Measurements from ENCODE around the gene BDP1. TPM values are rescaled to one million over a fixed set of nuclear protein-coding genes. Genes with fewer than 3 reads are reported as not detected.
"Not testable (repeated sequence)": the region's sequence is repeated elsewhere in the genome, so short reads cannot be mapped to it uniquely, and the experiment has no call there.

Gene BDP1
- total RNA-seq, 1 donor: 20.3 TPM

DNA sequence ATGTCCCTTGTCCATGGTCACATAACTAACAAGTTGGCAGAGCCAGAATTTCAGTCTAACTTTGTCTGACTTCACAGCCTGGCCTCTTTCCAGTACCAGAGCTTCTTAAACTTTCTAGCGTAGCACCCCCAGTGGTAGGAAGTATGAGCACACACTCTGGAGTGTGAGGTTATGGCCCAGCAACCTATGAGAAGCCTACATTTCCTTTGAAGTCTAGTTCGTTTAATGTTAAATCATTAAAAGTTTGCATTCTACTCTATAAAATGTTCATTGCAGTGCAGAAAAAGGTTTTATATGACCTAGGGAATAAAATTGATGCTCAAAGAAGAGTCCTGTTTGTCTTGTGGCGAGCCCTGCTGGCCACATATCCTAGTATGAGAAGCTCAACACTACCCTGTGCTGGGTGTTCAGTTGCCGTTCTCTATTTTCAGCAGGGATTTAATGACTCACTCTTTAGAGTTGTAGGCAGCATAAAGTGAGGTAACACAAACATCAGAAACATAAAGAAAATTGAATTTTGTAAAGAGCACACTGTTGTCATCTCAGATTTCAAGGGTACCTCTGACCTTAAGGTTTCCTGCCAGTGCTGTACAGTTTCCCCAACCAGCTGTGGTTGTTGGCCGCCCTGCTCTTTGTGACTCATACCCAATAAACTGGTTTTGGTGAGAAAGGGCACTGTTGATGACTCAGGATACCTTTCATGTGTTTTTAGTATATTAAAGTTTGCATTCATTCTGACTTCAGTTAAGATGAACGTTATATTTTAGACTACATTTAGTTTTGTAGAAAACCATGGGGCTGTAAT, 146.0 kb downstream of the BDP1 start:
- H3K4me2 ChIP-seq (ENCODE audit: insufficient read depth, low read length): peak overlapping the region; percentile 57
- H3K9me3 ChIP-seq (ENCODE audit: low read depth, low read length): no peaks in the 10 kb centered on the region
- peak overlapping the region; percentile 16 for H2AFZ ChIP-seq (ENCODE audit: low read length)
- H3K4me3 ChIP-seq (ENCODE audit: insufficient read depth, low read length): peak overlapping the region; percentile 0
- H3K27ac ChIP-seq (ENCODE audit: low read depth, low read length): peak overlapping the region; percentile 78
- peak; percentile 92 for DNase-seq (ENCODE audit: insufficient read length, low spot score, missing footprints)
- peaks cover 4% of the 10 kb centered on the region for H4K20me1 ChIP-seq (ENCODE audit: insufficient read depth, low read length)
- no peaks in the 10 kb centered on the region for H3K79me2 ChIP-seq (ENCODE audit: insufficient read depth, low read length)
- peaks cover 27% of the 10 kb centered on the region for H3K36me3 ChIP-seq (ENCODE audit: insufficient read depth, low read length)
- no peaks in the 10 kb centered on the region for H3K27me3 ChIP-seq (ENCODE audit: insufficient read depth, low read length)
- H3K4me1 ChIP-seq (ENCODE audit: insufficient read depth, low read length): peaks cover 20% of the 10 kb centered on the region
- TF ChIP-seq CTCF (IDR thresholded peaks at IDR 0.05; ENCODE audit: extremely low read depth, low read depth, low read length): peak; percentile 79

DNA sequence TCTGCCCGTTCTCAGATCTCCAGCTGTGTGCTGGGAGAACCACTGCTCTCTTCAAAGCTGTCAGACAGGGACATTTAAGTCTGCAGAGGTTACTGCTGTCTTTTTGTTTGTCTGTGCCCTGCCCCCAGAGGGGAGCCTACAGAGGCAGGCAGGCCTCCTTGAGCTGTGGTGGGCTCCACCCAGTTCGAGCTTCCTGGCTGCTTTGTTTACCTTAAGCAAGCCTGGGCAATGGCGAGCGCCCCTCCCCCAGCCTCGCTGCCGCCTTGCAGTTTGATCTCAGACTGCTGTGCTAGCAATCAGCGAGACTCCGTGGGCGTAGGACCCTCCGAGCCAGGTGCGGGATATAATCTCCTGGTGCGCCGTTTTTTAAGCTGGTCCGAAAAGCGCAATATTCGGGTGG, 154.5 kb downstream of the BDP1 start:
- H4K20me1 ChIP-seq (ENCODE audit: insufficient read depth, low read length); H2AFZ ChIP-seq (ENCODE audit: low read length); H3K4me1 ChIP-seq (ENCODE audit: insufficient read depth, low read length); H3K27me3 ChIP-seq (ENCODE audit: insufficient read depth, low read length); H3K27ac ChIP-seq (ENCODE audit: low read depth, low read length); H3K79me2 ChIP-seq (ENCODE audit: insufficient read depth, low read length); H3K9me3 ChIP-seq (ENCODE audit: low read depth, low read length); H3K36me3 ChIP-seq (ENCODE audit: insufficient read depth, low read length); H3K4me2 ChIP-seq (ENCODE audit: insufficient read depth, low read length); DNase-seq (ENCODE audit: insufficient read length, low spot score, missing footprints); H3K4me3 ChIP-seq (ENCODE audit: insufficient read depth, low read length): not testable (repeated sequence)

GRCh38 chr5:71615809-71616208, 160.4 kb downstream of the BDP1 start:
- no peaks in the 10 kb centered on the region for H3K4me1 ChIP-seq (ENCODE audit: insufficient read depth, low read length)
- no peaks in the 10 kb centered on the region for H4K20me1 ChIP-seq (ENCODE audit: insufficient read depth, low read length)
- no peak overlapping the region for H2AFZ ChIP-seq (ENCODE audit: low read length)
- H3K27me3 ChIP-seq (ENCODE audit: insufficient read depth, low read length): no peaks in the 10 kb centered on the region
- H3K9me3 ChIP-seq (ENCODE audit: low read depth, low read length): no peaks in the 10 kb centered on the region
- H3K79me2 ChIP-seq (ENCODE audit: insufficient read depth, low read length): no peaks in the 10 kb centered on the region
- no peak for DNase-seq (ENCODE audit: insufficient read length, low spot score, missing footprints)
- TF ChIP-seq CTCF (IDR thresholded peaks at IDR 0.05; ENCODE audit: extremely low read depth, low read depth, low read length): no peak
- H3K36me3 ChIP-seq (ENCODE audit: insufficient read depth, low read length): no peaks in the 10 kb centered on the region
- no peak overlapping the region for H3K4me3 ChIP-seq (ENCODE audit: insufficient read depth, low read length)
- H3K27ac ChIP-seq (ENCODE audit: low read depth, low read length): no peak overlapping the region
- H3K4me2 ChIP-seq (ENCODE audit: insufficient read depth, low read length): no peak overlapping the region

Small RNA genes within 50 kb of the gene (small RNA-seq; reads per million reads assigned to genes)
- not detected for gene HMGN1P12

Other genes starting within 250 kb of the BDP1 start
- 24.8 and 28.2 TPM in 2 replicates for gene MCCC2, start 131.7 kb downstream of the BDP1 start, total RNA-seq

Measured in osteoblast (primary cell).